OCI-LY3 (cell line): Measurements from ENCODE around the gene JMJD6.

ENCODE experiments used
- H2AFZ ChIP-seq: fragments of 200-600, 300-600 bp; shearing (Covaris generic); 2 replicates; pipeline ENCODE4 v1.6.0; 2014; ENCODE audit warnings: antibody characterized with exemption, low read depth, low read length
- H3K27ac ChIP-seq: fragments of 200-600, 300-600 bp; sonication (generic); 2 replicates; pipeline ENCODE4 v1.5.1; 2014; ENCODE audit warnings: mild to moderate bottlenecking, low read length, moderate library complexity, mixed read lengths
- H3K27me3 ChIP-seq: fragments of 200-600, 300-600 bp; sonication (generic); 2 replicates; pipeline ENCODE4 v1.6.1; 2014; ENCODE audit warnings: low read depth, low read length, mixed read lengths
- H3K36me3 ChIP-seq: fragments of 200-600, 300-600 bp; sonication (generic); replicated peaks from 2 replicates; pipeline ENCODE3; 2014; ENCODE audit warnings: low read depth, low read length, mixed read lengths
- H3K4me1 ChIP-seq: fragments of 300-600, 200-600 bp; sonication (generic); 2 replicates; pipeline ENCODE4 v1.6.1; 2014; ENCODE audit warnings: low read length, mixed read lengths
- H3K4me2 ChIP-seq: fragments of 200-600, 300-600 bp; sonication (generic); 2 replicates; pipeline ENCODE4 v1.6.1; 2014; ENCODE audit warnings: low read length, mixed read lengths
- H3K4me3 ChIP-seq: fragments of 300-600, 200-600 bp; sonication (generic); 2 replicates; pipeline ENCODE4 v1.5.1; 2014; ENCODE audit warnings: antibody characterized with exemption, mild to moderate bottlenecking, low read length, moderate library complexity
- H3K79me2 ChIP-seq: fragments of 300-600, 200-600 bp; shearing (Covaris generic); 2 replicates; pipeline ENCODE4 v1.6.1; 2014; ENCODE audit warnings: mild to moderate bottlenecking, low read length, mixed read lengths
- H3K9ac ChIP-seq: fragments of 300-600, 200-600 bp; shearing (Covaris generic); 2 replicates; pipeline ENCODE4 v1.6.0; 2014; ENCODE audit warnings: mild to moderate bottlenecking, low read length, moderate library complexity
- H3K9me3 ChIP-seq: fragments of 200-600, 300-600 bp; shearing (Covaris generic); 2 replicates; pipeline ENCODE4 v1.6.1; 2014; ENCODE audit warnings: low read length, mixed read lengths; ENCODE audit not compliant: insufficient read depth
- H4K20me1 ChIP-seq: fragments of 200-600, 300-600 bp; sonication (generic); 2 replicates; pipeline ENCODE4 v1.6.1; 2016; ENCODE audit warnings: low read length, mixed read lengths; ENCODE audit not compliant: insufficient read depth
- CTCF ChIP-seq: fragments of 200-600, 300-600 bp; sonication (generic); IDR thresholded peaks from 2 replicates; pipeline ENCODE4 v1.5.1; 2014; ENCODE audit warnings: antibody characterized with exemption, low read length, low read depth
- EZH2phosphoT487 ChIP-seq: fragments of 200-600 bp; shearing (Covaris generic); IDR thresholded peaks from 2 replicates; pipeline ENCODE4 v1.6.1; 2018; ENCODE audit warnings: antibody characterized with exemption, mixed run types, low read depth

Gene JMJD6

DNA sequence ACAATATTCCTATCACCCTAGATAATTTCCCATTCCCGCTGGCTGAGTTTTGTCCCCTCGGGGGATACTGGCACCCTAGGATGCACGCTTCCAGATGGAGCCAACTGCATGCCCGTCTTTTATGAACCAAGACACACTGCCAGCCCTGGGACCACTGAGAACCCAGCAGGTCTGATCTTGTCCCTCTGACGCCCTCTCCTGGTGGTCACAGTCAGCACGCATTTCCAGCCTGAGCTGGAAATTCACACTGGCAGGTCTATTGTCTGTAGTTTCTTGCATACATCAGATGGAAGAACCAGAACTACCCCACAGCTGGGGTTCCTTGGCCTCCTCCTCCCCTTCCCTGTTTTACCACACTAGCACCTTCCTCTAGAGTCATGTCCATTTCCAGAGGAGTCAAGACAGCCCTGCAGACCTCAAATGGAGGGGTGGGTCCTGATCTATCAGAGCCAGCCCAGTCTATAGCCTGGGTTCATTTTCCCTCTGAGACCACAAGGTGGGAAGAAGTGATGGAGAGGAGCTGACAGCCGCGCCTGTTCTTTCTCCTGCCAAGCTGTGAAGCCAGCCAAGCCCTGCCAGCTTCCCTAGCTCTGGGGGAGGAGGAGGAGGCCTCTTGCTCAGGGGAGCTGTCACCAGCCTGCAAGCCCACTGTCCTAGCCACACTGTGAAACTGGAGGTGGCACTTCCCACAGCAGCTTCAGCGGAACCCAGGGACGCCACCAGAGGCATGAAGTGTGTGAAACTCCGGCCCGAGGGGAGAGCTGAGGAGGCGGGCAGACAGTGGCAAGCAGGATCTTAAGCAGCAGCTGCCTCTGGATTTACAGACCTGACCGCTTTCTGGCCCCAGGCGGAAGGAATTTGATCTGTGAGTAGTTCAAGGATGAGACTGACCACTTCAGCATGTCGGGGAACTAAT lies 44.9 kb downstream of the JMJD6 start:
- no peaks in the 10 kb centered on the region for H4K20me1 ChIP-seq
- no peaks in the 10 kb centered on the region for H3K27me3 ChIP-seq
- H3K36me3 ChIP-seq = no peaks in the 10 kb centered on the region
- H3K27ac ChIP-seq = no peak overlapping the region
- no peak overlapping the region for H2AFZ ChIP-seq
- H3K4me3 ChIP-seq = no peak overlapping the region
- no peak for TF ChIP-seq EZH2phosphoT487
- peak; percentile 87 for TF ChIP-seq CTCF
- H3K4me1 ChIP-seq = no peaks in the 10 kb centered on the region
- no peaks in the 10 kb centered on the region for H3K9me3 ChIP-seq
- no peak overlapping the region for H3K4me2 ChIP-seq
- no peak overlapping the region for H3K9ac ChIP-seq
- no peaks in the 10 kb centered on the region for H3K79me2 ChIP-seq

DNA sequence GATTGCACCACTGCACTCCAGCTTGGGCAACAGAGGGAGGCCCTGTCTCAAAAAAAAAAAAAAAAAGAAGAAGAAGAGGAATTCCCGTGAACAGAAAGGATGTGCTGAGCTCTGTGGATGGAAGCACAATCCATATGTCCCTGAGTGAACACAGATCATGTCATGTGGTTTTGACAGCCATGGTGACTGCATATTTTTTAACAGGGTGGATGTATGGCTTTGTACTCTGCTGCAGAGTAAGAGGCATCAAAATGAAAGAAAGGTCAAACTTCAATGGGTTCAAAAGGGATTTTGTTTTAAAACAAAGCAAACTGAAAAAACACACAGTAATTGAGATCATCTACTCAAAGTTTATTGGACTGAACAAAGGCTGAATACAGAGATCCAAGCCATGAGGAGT lies 47.2 kb downstream of the JMJD6 start:
- Histone ChIP-seq H3K27ac (no peak overlapping the region), H2AFZ (no peak overlapping the region)

GRCh38 chr17:76678330-76678729 lies 48.1 kb downstream of the JMJD6 start:
- H2AFZ ChIP-seq = no peak overlapping the region
- H3K27ac ChIP-seq = no peak overlapping the region
- H3K79me2 ChIP-seq = no peaks in the 10 kb centered on the region
- H4K20me1 ChIP-seq = no peaks in the 10 kb centered on the region
- H3K27me3 ChIP-seq = no peaks in the 10 kb centered on the region
- H3K4me2 ChIP-seq = no peak overlapping the region
- no peaks in the 10 kb centered on the region for H3K4me1 ChIP-seq
- no peaks in the 10 kb centered on the region for H3K9me3 ChIP-seq
- H3K9ac ChIP-seq = no peak overlapping the region
- H3K36me3 ChIP-seq = no peaks in the 10 kb centered on the region
- H3K4me3 ChIP-seq = no peak overlapping the region
- TF ChIP-seq CTCF = no peak
- no peak for TF ChIP-seq EZH2phosphoT487

More for the DNA sequence above, 47.2 kb downstream of the JMJD6 start:
- Histone ChIP-seq H3K9ac (no peak overlapping the region), H4K20me1 (no peaks in the 10 kb centered on the region), H3K27me3 (no peaks in the 10 kb centered on the region), H3K4me1 (no peaks in the 10 kb centered on the region), H3K9me3 (no peaks in the 10 kb centered on the region), H3K79me2 (no peaks in the 10 kb centered on the region), H3K36me3 (no peaks in the 10 kb centered on the region), H3K4me2 (no peak overlapping the region), H3K4me3 (no peak overlapping the region)
- no peak for TF ChIP-seq CTCF
- TF ChIP-seq EZH2phosphoT487 = no peak

DNA sequence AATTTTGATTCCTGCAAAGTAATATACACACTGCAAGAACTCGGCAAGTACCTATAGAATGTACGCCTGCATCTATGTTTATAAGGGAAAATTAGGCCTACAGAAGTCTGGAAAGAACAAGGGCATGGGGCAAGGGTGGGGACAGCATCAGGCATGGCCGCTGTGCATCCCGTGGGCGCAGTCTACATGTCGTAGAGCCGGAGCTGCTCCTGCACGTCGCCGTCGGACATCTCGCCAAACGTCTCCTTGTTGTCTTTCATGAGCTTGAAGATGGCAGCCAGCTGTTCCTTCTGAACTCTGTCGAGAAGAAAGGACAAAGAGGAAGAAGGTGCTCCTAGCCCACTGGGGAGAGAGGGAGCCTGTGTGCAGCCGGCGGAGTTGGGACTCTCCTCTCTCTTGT lies 49.0 kb downstream of the JMJD6 start:
- no peak overlapping the region for H3K9ac ChIP-seq
- TF ChIP-seq EZH2phosphoT487 = no peak
- no peak for TF ChIP-seq CTCF
- no peaks in the 10 kb centered on the region for H3K27me3 ChIP-seq
- peaks cover 4% of the 10 kb centered on the region for H3K4me1 ChIP-seq
- H3K27ac ChIP-seq = no peak overlapping the region
- H4K20me1 ChIP-seq = no peaks in the 10 kb centered on the region
- H3K9me3 ChIP-seq = no peaks in the 10 kb centered on the region
- no peaks in the 10 kb centered on the region for H3K36me3 ChIP-seq
- H3K79me2 ChIP-seq = 0 out of 2 replicates have a peak, but pooled peaks cover under 1% of the 10 kb centered on the region
- no peak overlapping the region for H3K4me3 ChIP-seq
- no peak overlapping the region for H3K4me2 ChIP-seq
- H2AFZ ChIP-seq = no peak overlapping the region
